Spleen (tissue), 11 donors: Measurements from ENCODE around the gene KMT2A. TPM values are rescaled to one million over a fixed set of nuclear protein-coding genes. Genes with fewer than 3 reads are reported as not detected.

Experiments used
- DNase-seq: peaks from one replicate; pipeline ENCODE4 v3.0.0-alpha.2; 2020
- H3K27ac ChIP-seq, 8 donors: fragments of 200-600 bp; sonication (generic) in 7 of 8; 1 replicate in 4 of 8; 2 replicates in 4 of 8; pipeline versions ENCODE4 v1.5.0 to v1.8.0; 2016 to 2021; ENCODE audit warnings: inconsistent platforms in 4 of 8, mild to moderate bottlenecking in 4 of 8, moderate library complexity in 1 of 8
- H3K27me3 ChIP-seq, 7 donors: fragments of 200-600 bp; sonication (generic) in 6 of 7; replicated peaks in 1 of 7; 1 replicate in 4 of 7; 2 replicates in 3 of 7; pipeline versions ENCODE4 v1.5.0 to v1.8.0; 2016 to 2021; ENCODE audit warnings: inconsistent platforms in 3 of 7, mild to moderate bottlenecking in 1 of 7
- H3K36me3 ChIP-seq, 6 donors: fragments of 200-600 bp; sonication (generic) in 5 of 6; 1 replicate in 4 of 6; 2 replicates in 2 of 6; pipeline versions ENCODE4 v1.5.0 to v1.8.0; 2016 to 2021; ENCODE audit warnings: inconsistent platforms in 2 of 6
- H3K4me1 ChIP-seq, 6 donors: fragments of 200-600 bp; sonication (generic) in 5 of 6; 1 replicate in 3 of 6; 2 replicates in 3 of 6; pipeline versions ENCODE4 v1.5.0 to v1.8.0; 2016 to 2021; ENCODE audit warnings: inconsistent platforms in 3 of 6
- H3K4me3 ChIP-seq, 8 donors: fragments of 200-600 bp; sonication (generic) in 7 of 8; 1 replicate in 4 of 8; 2 replicates in 4 of 8; pipeline versions ENCODE4 v1.5.0 to v1.8.0; 2016 to 2021; ENCODE audit warnings: inconsistent platforms in 4 of 8, mild to moderate bottlenecking in 4 of 8, moderate library complexity in 2 of 8
- H3K9me3 ChIP-seq, 8 donors: fragments of 200-600 bp; sonication (generic) in 7 of 8; 1 replicate in 4 of 8; 2 replicates in 4 of 8; pipeline versions ENCODE4 v1.5.0 to v1.8.0; 2016 to 2021; ENCODE audit warnings: inconsistent platforms in 4 of 8
- CTCF ChIP-seq, 11 experiments: fragments of 200-600 bp in 7 of 11; fragments of 450-650 bp in 4 of 11; sonication (generic) in 4 of 11; IDR thresholded peaks in 8 of 11; conservative IDR thresholded peaks in 3 of 11; 1 replicate in 7 of 11; 2 replicates in 4 of 11; pipeline versions ENCODE4 v1.4.0 to v1.8.0; 2016 to 2021; ENCODE audit warnings: antibody characterized with exemption in 11 of 11, inconsistent platforms in 4 of 11, mild to moderate bottlenecking in 1 of 11
- POLR2A ChIP-seq, 3 donors: fragments of 450-650 bp; IDR thresholded peaks; one replicate each; pipeline ENCODE4 v1.5.1; 2017; ENCODE audit warnings: antibody characterized with exemption in 3 of 3, mild to moderate bottlenecking in 1 of 3
- POLR2AphosphoS5 ChIP-seq, 3 donors: sonication (generic); formaldehyde crosslinking; IDR thresholded peaks; one replicate each; pipeline ENCODE4 v1.5.1; 2017; ENCODE audit warnings: antibody characterized with exemption in 3 of 3
- WGBS, 5 donors: extraction: QIAGEN DNeasy Blood & Tissue Kit in 3 of 5; methylation state at CpG; one replicate each; pipeline versions ENCODE4 v1.1.5 to v1.1.7; 2013 to 2018; 5-methylcytosine and 5-hydroxymethylcytosine counted together
- intact Hi-C: fragments of 100-400 bp; cut with DNase I; formaldehyde crosslinking; loops from one replicate; pipeline ENCODE4 v1.15.0; 2023; ENCODE audit warnings: low total_unique reads
- polyA plus RNA-seq, 3 donors: library from polyadenylated mRNA; stranded (reverse); fragments of 200-250 nt; gene quantifications; one replicate each; pipeline ENCODE4 v1.2.1, GENCODE V29; 2013
- total RNA-seq, 7 donors: library from RNA; depleted of rRNA in 3 of 7; stranded (reverse); fragments of >200 nt in 3 of 7; fragmentation: NEBNext Ultra II Directional in 4 of 7; extraction: Animal tissue kit (Norgen Biotek cat#: 25700) in 4 of 7; gene quantifications; one replicate each; pipeline versions ENCODE4 v1.1.0 to v1.2.1, GENCODE V29; 2016 to 2021
- donor health status: healthy with polysubstance abuse.
- donor health status: DM: no; HTN: no; CAD: no; lungs with moderate emphysema.
- donor health status: DM: no; HTN: no; CAD: no.
- donor health status: Bipolar disorder and iron deficiency.
- donor health status: healthy.
- donor health status: DM: no; HTN: no; CAD: no.
- donor health status: DM: yes; HTN: yes; CAD: no.

KMT2A gene
- total and polyA plus RNA-seq, 10 donors, result 5.9 to 134 (median 103) TPM

- no peak for DNase-seq
- no peak overlapping the region for H3K4me3 ChIP-seq
- no peaks in the 10 kb centered on the region for H3K27me3 ChIP-seq
- H3K4me1 ChIP-seq, result no peaks in the 10 kb centered on the region
- H3K36me3 ChIP-seq, result peaks cover 12 to 100% (median 98%) of the 10 kb centered on the region in 6 donors
- 89 to 94% (median 92%) methylated on average over 4 of the region's 4 CpGs for WGBS, 5 donors
- H3K27ac ChIP-seq, result no peak overlapping the region
- intact Hi-C loops, result no loop called here
- TF ChIP-seq POLR2A (IDR thresholded peaks at IDR 0.05), result no peak
- TF ChIP-seq CTCF (IDR thresholded peaks at IDR 0.05 in 8 of 11, conservative IDR thresholded peaks at IDR 0.05 in 3 of 11), result no peak
- no peak for TF ChIP-seq POLR2AphosphoS5 (IDR thresholded peaks at IDR 0.05)
- no peaks in the 10 kb centered on the region for H3K9me3 ChIP-seq
These were observed 61.5 kb downstream of the KMT2A start for GRCh38 chr11:118497831-118498230.

GRCh38 chr11:118503216-118503615 is 66.9 kb downstream of the KMT2A start:
- no peaks in the 10 kb centered on the region for H3K4me1 ChIP-seq
- H3K9me3 ChIP-seq, result no peaks in the 10 kb centered on the region
- H3K27ac ChIP-seq, result no peak overlapping the region
- 65 to 84% (median 76%) methylated on average over 3 of the region's 3 CpGs for WGBS, 5 donors
- DNase-seq, result no peak
- intact Hi-C loops, result no loop called here
- H3K4me3 ChIP-seq, result no peak overlapping the region
- H3K36me3 ChIP-seq, result peaks cover 16 to 100% (median 99%) of the 10 kb centered on the region in 6 donors
- H3K27me3 ChIP-seq, result no peaks in the 10 kb centered on the region
- TF ChIP-seq CTCF (IDR thresholded peaks at IDR 0.05 in 8 of 11, conservative IDR thresholded peaks at IDR 0.05 in 3 of 11) (no peak), POLR2AphosphoS5 (IDR thresholded peaks at IDR 0.05) (no peak), POLR2A (IDR thresholded peaks at IDR 0.05) (no peak)

GRCh38 chr11:118511601-118512000 is 75.3 kb downstream of the KMT2A start:
- TF ChIP-seq POLR2A (IDR thresholded peaks at IDR 0.05) (no peak), CTCF (IDR thresholded peaks at IDR 0.05 in 8 of 11, conservative IDR thresholded peaks at IDR 0.05 in 3 of 11) (no peak), POLR2AphosphoS5 (IDR thresholded peaks at IDR 0.05) (no peak)
- no peak overlapping the region for H3K27ac ChIP-seq
- H3K4me1 ChIP-seq, result no peaks in the 10 kb centered on the region
- DNase-seq, result no peak
- intact Hi-C loops, result no loop called here
- H3K4me3 ChIP-seq, result no peak overlapping the region
- no peaks in the 10 kb centered on the region for H3K9me3 ChIP-seq
- peaks cover 10 to 100% (median 98%) of the 10 kb centered on the region in 6 donors for H3K36me3 ChIP-seq
- WGBS, 5 donors, result 89 to 96% (median 93%) methylated on average over 5 of the region's 5 CpGs
- no peaks in the 10 kb centered on the region for H3K27me3 ChIP-seq

- Histone ChIP-seq H3K9me3 (no peaks in the 10 kb centered on the region), H3K4me3 (no peak overlapping the region), H3K27me3 (no peaks in the 10 kb centered on the region), H3K4me1 (no peaks in the 10 kb centered on the region), H3K27ac (no peak overlapping the region), H3K36me3 (peaks cover 6 to 100% (median 89%) of the 10 kb centered on the region in 6 donors)
- TF ChIP-seq POLR2AphosphoS5 (IDR thresholded peaks at IDR 0.05), result no peak
- no peak for TF ChIP-seq CTCF (IDR thresholded peaks at IDR 0.05 in 8 of 11, conservative IDR thresholded peaks at IDR 0.05 in 3 of 11)
- TF ChIP-seq POLR2A (IDR thresholded peaks at IDR 0.05), result no peak
- intact Hi-C loops, result no loop called here
- no peak for DNase-seq
- WGBS, 5 donors, result 34 to 57% (median 43%) methylated on average over 7 of the region's 7 CpGs
These were observed 77.8 kb downstream of the KMT2A start for GRCh38 chr11:118514103-118514502.
